GM11168 (cell line): Measurements from ENCODE around the gene SORL1.
"Not testable (repeated sequence)": the region's sequence is repeated elsewhere in the genome, so short reads cannot be mapped to it uniquely, and the experiment has no call there.

ENCODE experiments used
- in situ Hi-C: fragments of 300-500 bp; cut with MboI; formaldehyde crosslinking; loops from one replicate; pipeline ENCODE4 v1.12.0; 2022; ENCODE audit warnings: low sequenced_read_pairs; ENCODE audit not compliant: unreplicated experiment

Gene SORL1

GRCh38 chr11:121473064-121473777 lies 21.1 kb downstream of the SORL1 start:
- in situ Hi-C loops: no loop called here

GRCh38 chr11:121474680-121475079 lies 22.6 kb downstream of the SORL1 start:
- in situ Hi-C loops: no loop called here

DNA sequence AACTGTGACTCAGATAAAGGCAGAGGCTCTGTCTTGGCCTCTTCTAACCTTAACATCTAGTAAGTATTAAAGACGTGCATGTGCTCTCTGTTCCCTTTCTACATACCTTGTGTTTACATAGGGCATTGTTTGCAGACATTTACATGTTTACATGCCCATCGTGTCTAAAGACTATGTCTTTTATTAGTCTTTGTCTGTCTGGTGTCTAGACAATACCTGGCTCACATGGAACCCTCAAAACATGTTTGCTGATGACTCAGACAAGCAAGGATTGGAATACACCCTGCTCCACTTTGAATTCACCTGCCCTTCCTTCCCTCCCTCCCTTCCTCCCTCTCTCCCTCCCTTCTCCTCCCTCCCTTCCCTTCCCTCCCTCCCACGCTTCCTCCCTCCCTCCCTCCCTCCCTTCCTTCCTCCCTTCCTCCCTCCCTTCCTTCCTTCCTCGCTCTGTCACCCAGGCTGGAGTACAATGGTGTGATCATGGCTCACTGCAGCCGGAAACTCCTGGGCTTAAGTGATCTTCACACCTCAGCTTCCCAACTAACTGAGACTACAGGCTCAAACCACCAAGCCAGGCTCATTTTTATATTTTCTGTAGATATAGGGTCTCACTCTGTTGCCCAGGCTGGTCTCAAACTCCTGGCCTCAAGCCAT lies 24.4 kb downstream of the SORL1 start:
- in situ Hi-C loops: no loop called here

- in situ Hi-C loops: no loop called here
Observed at GRCh38 chr11:121478226-121478894, 26.2 kb downstream of the SORL1 start.

DNA sequence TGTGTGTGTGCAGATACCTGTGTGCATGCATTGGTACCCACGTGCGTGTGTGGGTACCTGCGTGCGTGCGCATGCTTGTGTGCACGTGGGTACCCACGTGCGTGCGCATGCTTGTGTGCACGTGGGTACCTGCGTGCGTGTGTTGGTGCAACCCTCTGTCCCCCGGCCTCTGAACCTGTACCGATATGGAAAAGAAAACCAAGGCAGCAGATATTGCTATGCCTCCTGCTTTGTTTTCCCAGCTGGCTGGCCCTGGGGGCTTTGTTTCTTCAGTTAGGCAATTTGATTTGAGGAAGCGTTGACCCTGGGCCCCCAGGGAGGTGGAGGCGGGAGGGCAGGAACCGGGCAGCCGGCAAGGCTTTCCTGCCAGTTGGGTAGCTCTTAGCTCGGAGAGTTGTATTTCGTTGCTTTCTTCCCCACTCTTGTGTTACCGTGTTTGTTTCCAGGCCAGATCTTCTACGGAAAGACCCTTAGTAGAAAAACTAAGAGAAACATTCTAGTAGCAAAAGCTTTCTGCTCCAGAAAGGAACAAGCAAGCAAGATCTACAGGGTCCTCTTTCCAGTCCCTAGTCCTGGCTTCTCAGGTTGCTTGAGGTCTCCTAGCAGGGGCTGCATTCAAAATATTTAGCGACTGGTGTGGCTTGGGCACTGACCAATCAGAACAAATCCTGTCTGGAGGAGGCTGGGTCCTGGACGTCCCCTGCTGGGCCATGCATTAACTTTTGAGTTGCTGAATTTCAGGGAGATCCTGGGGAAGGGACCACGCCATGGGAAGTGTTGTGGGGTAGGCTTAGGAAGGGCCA lies 27.0 kb downstream of the SORL1 start:
- in situ Hi-C loops: no loop called here

GRCh38 chr11:121479698-121480238 lies 27.7 kb downstream of the SORL1 start:
- in situ Hi-C loops: no loop called here

DNA sequence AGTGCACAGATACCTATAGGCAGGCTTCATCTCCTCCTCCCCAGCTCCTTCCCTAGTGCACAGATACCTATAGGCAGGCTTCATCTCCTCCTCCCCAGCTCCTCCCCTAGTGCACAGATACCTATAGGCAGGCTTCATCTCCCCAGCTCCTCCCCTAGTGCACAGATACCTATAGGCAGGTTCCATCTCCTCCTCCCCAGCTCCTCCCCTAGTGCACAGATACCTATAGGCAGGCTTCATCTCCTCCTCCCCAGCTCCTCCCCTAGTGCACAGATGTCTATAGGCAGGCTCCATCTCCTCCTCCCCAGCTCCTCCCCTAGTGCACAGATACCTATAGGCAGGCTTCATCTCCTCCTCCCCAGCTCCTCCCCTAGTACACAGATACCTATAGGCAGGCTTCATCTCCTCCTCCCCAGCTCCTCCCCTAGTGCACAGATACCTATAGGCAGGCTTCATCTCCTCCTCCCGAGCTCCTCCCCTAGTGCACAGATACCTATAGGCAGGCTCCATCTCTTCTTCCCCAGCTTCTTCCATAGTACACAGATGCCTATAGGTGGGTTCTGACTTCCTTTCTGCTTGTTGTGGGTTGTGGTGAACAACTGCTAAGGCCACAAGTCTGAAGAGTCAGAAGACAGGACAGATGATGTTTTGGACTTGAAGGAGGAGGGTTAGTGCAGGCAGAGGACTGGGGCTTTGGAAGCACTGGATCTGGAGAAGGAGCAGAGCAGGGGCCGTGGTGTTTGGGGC lies 29.5 kb downstream of the SORL1 start:
- in situ Hi-C loops: not testable (repeated sequence)

GRCh38 chr11:121482231-121483129 lies 30.4 kb downstream of the SORL1 start:
- in situ Hi-C loops: no loop called here

DNA sequence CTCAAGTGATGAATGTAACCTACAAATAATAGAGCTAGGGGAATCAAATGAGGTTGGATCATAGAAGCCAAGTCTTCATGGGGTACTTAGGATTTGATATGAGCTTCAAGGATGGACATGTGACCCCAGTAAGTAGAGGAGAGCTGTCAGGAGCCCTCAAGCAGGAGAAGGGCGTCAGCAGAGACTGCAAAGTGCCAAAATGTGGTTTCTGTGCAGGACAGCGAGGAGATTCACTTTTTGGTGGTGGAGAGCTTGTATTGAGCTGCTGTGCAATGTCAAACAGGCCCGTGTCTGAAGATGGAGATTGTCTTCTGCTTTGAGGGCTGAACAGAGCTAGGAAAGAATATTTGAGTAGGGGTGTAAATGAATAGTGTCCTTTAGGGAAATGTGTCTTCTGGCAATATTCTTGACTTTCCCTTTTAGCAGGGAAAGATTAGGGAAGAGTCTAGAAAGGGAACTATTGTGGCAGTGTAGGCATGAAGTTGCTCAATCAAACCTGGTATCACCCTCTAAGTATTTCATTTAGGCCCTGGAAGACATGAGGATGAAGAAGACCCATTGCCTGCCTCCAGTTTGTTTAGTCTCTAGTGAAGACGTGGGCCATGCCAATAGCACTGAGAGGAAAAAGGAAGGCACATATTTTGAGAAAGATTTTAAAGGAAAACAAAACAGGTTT lies 31.8 kb downstream of the SORL1 start:
- in situ Hi-C loops: no loop called here

DNA sequence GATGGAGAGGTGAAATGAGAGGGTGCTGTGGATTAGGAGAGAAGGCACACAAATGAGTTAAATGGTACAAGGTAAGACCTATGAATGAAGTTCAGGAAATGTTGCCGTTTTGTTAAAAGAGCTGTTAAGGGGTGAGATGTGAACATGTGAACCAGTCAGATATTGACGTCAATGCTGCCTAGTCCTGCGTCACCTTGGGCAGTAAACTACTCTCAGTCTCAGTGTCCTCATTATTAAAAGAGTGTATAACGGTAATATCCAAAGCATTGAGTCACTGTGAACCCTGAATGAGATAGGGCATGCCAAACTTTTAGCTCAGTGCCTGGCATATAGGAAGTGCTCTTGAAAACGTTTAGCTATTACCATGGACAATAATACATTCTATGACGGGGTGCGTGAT lies 33.1 kb downstream of the SORL1 start:
- in situ Hi-C loops: no loop called here

DNA sequence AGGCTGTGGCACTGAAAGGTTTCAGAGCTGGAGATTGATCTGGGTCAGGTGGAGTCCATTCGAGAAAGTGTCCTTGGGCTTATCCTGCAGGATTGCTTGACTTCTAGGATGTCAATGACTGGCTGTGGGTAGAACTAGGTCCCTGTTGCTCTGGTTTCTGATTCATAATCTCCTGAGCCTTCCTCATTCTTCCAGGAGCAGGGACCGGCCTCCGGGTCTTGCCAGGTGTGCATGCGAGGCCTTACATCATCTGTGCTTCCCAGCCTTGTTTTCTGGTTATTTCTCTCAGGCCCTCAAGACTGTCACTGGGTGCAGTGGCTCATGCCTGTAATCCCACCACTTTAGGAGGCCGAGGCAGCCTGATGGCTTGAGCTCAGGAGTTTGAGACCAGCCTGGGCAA lies 33.9 kb downstream of the SORL1 start:
- in situ Hi-C loops: no loop called here

GRCh38 chr11:121487191-121487590 lies 35.1 kb downstream of the SORL1 start:
- in situ Hi-C loops: no loop called here

GRCh38 chr11:121488170-121488569 lies 36.1 kb downstream of the SORL1 start:
- in situ Hi-C loops: no loop called here

DNA sequence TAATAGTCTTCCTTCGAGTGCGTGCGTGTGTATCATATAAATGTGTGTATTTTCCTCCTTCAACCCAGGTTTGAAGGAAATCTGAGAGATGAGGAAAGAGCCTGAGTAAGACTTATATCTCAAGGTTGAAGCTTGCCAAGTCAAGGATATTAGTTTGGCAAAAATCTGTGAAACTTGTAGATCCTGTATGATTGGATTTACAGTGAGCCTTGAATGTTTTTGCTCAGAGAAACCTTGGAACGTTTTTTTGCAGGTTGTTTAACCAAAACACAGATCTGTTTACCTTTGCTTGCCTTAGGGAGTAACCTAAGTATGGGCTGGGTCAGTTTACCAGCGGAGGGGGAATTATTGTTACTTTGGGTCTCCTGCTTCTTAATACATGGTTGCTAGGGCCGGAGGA lies 36.5 kb downstream of the SORL1 start:
- in situ Hi-C loops: no loop called here

- in situ Hi-C loops: no loop called here
Observed at GRCh38 chr11:121489823-121490222, 37.7 kb downstream of the SORL1 start.

DNA sequence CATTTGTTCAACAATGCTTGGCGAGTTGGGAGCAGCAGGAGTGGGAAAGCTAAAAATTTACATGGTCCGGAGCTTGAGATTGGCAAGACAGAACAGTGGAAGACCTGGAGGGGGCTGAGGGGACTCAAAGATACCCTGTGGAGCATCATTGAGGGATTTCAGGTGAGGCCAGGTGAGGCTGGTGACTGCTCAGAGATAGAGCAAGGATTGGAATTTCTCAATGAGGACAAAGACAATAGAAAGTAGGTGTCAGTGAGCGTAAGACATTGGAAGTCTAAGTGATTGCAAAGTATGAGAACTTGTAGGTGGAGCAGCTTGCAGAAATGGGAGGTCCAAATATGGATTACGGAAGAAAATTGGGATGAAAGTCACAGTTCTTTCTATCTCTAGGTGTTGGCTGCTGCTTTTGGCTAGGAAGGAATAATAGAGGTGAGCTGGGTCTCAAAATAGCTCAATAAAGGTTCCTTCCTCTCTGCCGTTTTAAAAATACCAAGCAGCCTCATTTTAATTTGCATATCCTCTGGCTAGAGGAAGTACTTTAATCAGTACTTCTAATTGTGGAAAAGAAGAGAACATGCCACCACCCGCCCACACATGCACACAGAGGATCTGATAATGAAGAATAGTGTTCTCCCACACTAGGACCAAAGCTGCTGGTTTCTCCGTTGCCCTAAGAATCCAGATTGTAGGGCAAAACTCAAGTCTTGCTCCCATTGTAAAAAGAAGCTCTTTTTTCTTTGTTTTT lies 42.4 kb downstream of the SORL1 start:
- in situ Hi-C loops: no loop called here

- in situ Hi-C loops: no loop called here
Observed at GRCh38 chr11:121497176-121497998, 45.3 kb downstream of the SORL1 start.
